Naive thymus-derived CD8-positive, alpha-beta T cell (primary cell): Measurements from ENCODE around the gene M1AP. TPM values are rescaled to one million over a fixed set of nuclear protein-coding genes. Genes with fewer than 3 reads are reported as not detected.
A peak's percentile ranks its signal among the peaks of the same experiment; 100 is the strongest.
"Not testable (repeated sequence)": the region's sequence is repeated elsewhere in the genome, so short reads cannot be mapped to it uniquely, and the experiment has no call there.

Experiments used
- ATAC-seq, 2 donors: fragments of 150-1000 bp; cut with Tn5 transposase in 1 of 2; sonication (Bioruptor Pico), chemical (Tn5 transposase) in 1 of 2; 1 replicate in 1 of 2; 2 replicates in 1 of 2; pipeline ENCODE4 v1.10.0; 2021; ENCODE audit warnings: mild to moderate bottlenecking in 2 of 2, moderate library complexity in 2 of 2
- POLR2A ChIA-PET: fragments of 350-600 bp; sonication (Branson Sonifier 250); formaldehyde crosslinking; loops from one replicate; lab custom pipeline; 2021; ENCODE audit warnings: antibody characterized with exemption; lab: Charles Lee
- DNase-seq, 10 donors: peaks; one replicate each; pipeline versions ENCODE4 v3.0.0 to v3.0.0-alpha.2; 2020 to 2022
- H3K27ac Mint-ChIP-seq, 10 donors: one replicate each; pipeline ENCODE4 v1.8.0; 2020 to 2022; ENCODE audit warnings: mild to moderate bottlenecking in 10 of 10, mixed read lengths in 10 of 10, moderate library complexity in 4 of 10, inconsistent platforms in 1 of 10
- H3K27me3 Mint-ChIP-seq, 5 donors: one replicate each; pipeline ENCODE4 v1.8.0; 2021 to 2022; ENCODE audit warnings: mixed read lengths in 5 of 5
- H3K36me3 Mint-ChIP-seq, 3 donors: one replicate each; pipeline ENCODE4 v1.8.0; 2020 to 2022; ENCODE audit warnings: mixed read lengths in 3 of 3, mild to moderate bottlenecking in 2 of 3, inconsistent platforms in 1 of 3
- H3K4me1 Mint-ChIP-seq, 4 donors: one replicate each; pipeline ENCODE4 v1.8.0; 2021 to 2022; ENCODE audit warnings: mixed read lengths in 4 of 4
- H3K4me3 Mint-ChIP-seq, 10 donors: one replicate each; pipeline ENCODE4 v1.8.0; 2020 to 2022; ENCODE audit warnings: mild to moderate bottlenecking in 10 of 10, mixed read lengths in 10 of 10, moderate library complexity in 6 of 10, inconsistent platforms in 1 of 10
- H3K9me3 Mint-ChIP-seq, 9 donors: one replicate each; pipeline ENCODE4 v1.8.0; 2020 to 2022; ENCODE audit warnings: mixed read lengths in 9 of 9, mild to moderate bottlenecking in 3 of 9, inconsistent platforms in 1 of 9, moderate library complexity in 1 of 9
- polyA plus RNA-seq, 3 donors: library from polyadenylated mRNA; unstranded; fragments of 300-500 nt; fragmentation: Illumina TruSeq; gene quantifications; one replicate each; pipeline ENCODE4 v1.2.3, GENCODE V29; 2021
- total RNA-seq, 8 experiments: library from RNA in 2 of 8; stranded (reverse) in 2 of 8; gene quantifications; one replicate each; pipeline ENCODE4 v1.2.3 and lab custom pipeline; 2021 to 2026

Gene M1AP
- total and polyA plus RNA-seq, 5 experiments from 2014 or later, result 0.10 TPM; not detected in 4

- H3K27ac Mint-ChIP-seq, result no peak overlapping the region
- peaks cover 7 to 29% (median 25%) of the 10 kb centered on the region in 5 donors for H3K27me3 Mint-ChIP-seq
- H3K36me3 Mint-ChIP-seq, result no peaks in the 10 kb centered on the region
- peaks cover 0 to 6% (median 0%) of the 10 kb centered on the region in 4 donors for H3K4me1 Mint-ChIP-seq
- H3K4me3 Mint-ChIP-seq, result no peak overlapping the region
- POLR2A ChIA-PET, result no interaction called here
- no peak for DNase-seq
- no peaks in the 10 kb centered on the region for H3K9me3 Mint-ChIP-seq
- no peak for ATAC-seq
Measured at GRCh38 chr2:74567881-74568280, 80.2 kb downstream of the M1AP start.

- Mint-ChIP-seq H3K9me3 (no peaks in the 10 kb centered on the region), H3K27me3 (peaks cover 13 to 39% (median 36%) of the 10 kb centered on the region in 5 donors), H3K27ac (no peak overlapping the region), H3K4me1 (peaks cover 0 to 4% (median 0%) of the 10 kb centered on the region in 4 donors), H3K36me3 (no peaks in the 10 kb centered on the region), H3K4me3 (no peak overlapping the region)
- ATAC-seq, result no peak
- no peak for DNase-seq
- POLR2A ChIA-PET, result interaction anchor here (0.8 kb wide), 1 partner anchor 11 kb away, joined by 3 read pairs; no protein-coding TSS in a partner anchor
Measured at GRCh38 chr2:74566754-74567085, 81.4 kb downstream of the M1AP start.

GRCh38 chr2:74566076-74566753 is 81.9 kb downstream of the M1AP start:
- no peaks in the 10 kb centered on the region for H3K9me3 Mint-ChIP-seq
- peaks cover 0 to 4% (median 0%) of the 10 kb centered on the region in 4 donors for H3K4me1 Mint-ChIP-seq
- no peak overlapping the region for H3K4me3 Mint-ChIP-seq
- no peaks in the 10 kb centered on the region for H3K36me3 Mint-ChIP-seq
- no peak for DNase-seq
- ATAC-seq, result no peak
- peak overlapping the region in 1 of 10 donors; percentile 10 for H3K27ac Mint-ChIP-seq
- H3K27me3 Mint-ChIP-seq, result peaks cover 14 to 44% (median 41%) of the 10 kb centered on the region in 5 donors
- POLR2A ChIA-PET, result no interaction called here

GRCh38 chr2:74564222-74564621 is 83.9 kb downstream of the M1AP start:
- peaks cover 0 to 4% (median 2%) of the 10 kb centered on the region in 4 donors for H3K4me1 Mint-ChIP-seq
- no peak for ATAC-seq
- no peak overlapping the region for H3K4me3 Mint-ChIP-seq
- no peak overlapping the region for H3K27ac Mint-ChIP-seq
- H3K9me3 Mint-ChIP-seq, result no peaks in the 10 kb centered on the region
- POLR2A ChIA-PET, result no interaction called here
- no peaks in the 10 kb centered on the region for H3K36me3 Mint-ChIP-seq
- H3K27me3 Mint-ChIP-seq, result peaks cover 17 to 55% (median 52%) of the 10 kb centered on the region in 5 donors
- DNase-seq, result no peak

- no peak overlapping the region for H3K4me3 Mint-ChIP-seq
- H3K9me3 Mint-ChIP-seq, result no peaks in the 10 kb centered on the region
- peaks cover 12 to 45% (median 44%) of the 10 kb centered on the region in 5 donors for H3K27me3 Mint-ChIP-seq
- no peak for DNase-seq
- peaks cover under 1 to 4% (median 2%) of the 10 kb centered on the region in 4 donors for H3K4me1 Mint-ChIP-seq
- H3K27ac Mint-ChIP-seq, result peak overlapping the region in 2 of 10 donors; percentile 1 to 31
- no peak for ATAC-seq
- POLR2A ChIA-PET, result no interaction called here
- H3K36me3 Mint-ChIP-seq, result no peaks in the 10 kb centered on the region
Measured at GRCh38 chr2:74562126-74562775, 85.9 kb downstream of the M1AP start.

- H3K9me3 Mint-ChIP-seq, H3K27ac Mint-ChIP-seq, H3K4me1 Mint-ChIP-seq, ATAC-seq, DNase-seq, POLR2A ChIA-PET, H3K4me3 Mint-ChIP-seq, H3K36me3 Mint-ChIP-seq: not testable (repeated sequence)
- H3K27me3 Mint-ChIP-seq, result peaks cover 10 to 45% (median 40%) of the 10 kb centered on the region in 5 donors
Measured at GRCh38 chr2:74561022-74561421, 87.1 kb downstream of the M1AP start.

- DNase-seq, result no peak
- POLR2A ChIA-PET, result no interaction called here
Measured at GRCh38 chr2:74560591-74560990, 87.5 kb downstream of the M1AP start.

GRCh38 chr2:74559912-74560311 is 88.2 kb downstream of the M1AP start:
- H3K4me3 Mint-ChIP-seq, result no peak overlapping the region
- DNase-seq (no peak), ATAC-seq (no peak)
- no peaks in the 10 kb centered on the region for H3K9me3 Mint-ChIP-seq
- H3K27ac Mint-ChIP-seq, result no peak overlapping the region
- H3K36me3 Mint-ChIP-seq, result no peaks in the 10 kb centered on the region
- POLR2A ChIA-PET, result no interaction called here
- H3K4me1 Mint-ChIP-seq, result peaks cover 7 to 17% (median 16%) of the 10 kb centered on the region in 4 donors
- H3K27me3 Mint-ChIP-seq, result peaks cover 10 to 45% (median 36%) of the 10 kb centered on the region in 5 donors

More at GRCh38 chr2:74560591-74560990, 87.5 kb downstream of the M1AP start:
- no peak overlapping the region for H3K4me3 Mint-ChIP-seq
- no peak for ATAC-seq
- peaks cover 10 to 45% (median 37%) of the 10 kb centered on the region in 5 donors for H3K27me3 Mint-ChIP-seq
- no peak overlapping the region for H3K27ac Mint-ChIP-seq
- H3K4me1 Mint-ChIP-seq, result peaks cover 5 to 11% (median 10%) of the 10 kb centered on the region in 4 donors
- no peaks in the 10 kb centered on the region for H3K36me3 Mint-ChIP-seq
- no peaks in the 10 kb centered on the region for H3K9me3 Mint-ChIP-seq

GRCh38 chr2:74558284-74559230 is 89.6 kb downstream of the M1AP start:
- ATAC-seq (no peak), DNase-seq (no peak)
- Mint-ChIP-seq H3K4me1 (peaks cover 9 to 20% (median 18%) of the 10 kb centered on the region in 4 donors), H3K36me3 (no peaks in the 10 kb centered on the region), H3K27me3 (peaks cover 10 to 36% (median 27%) of the 10 kb centered on the region in 5 donors), H3K4me3 (no peak overlapping the region), H3K9me3 (no peaks in the 10 kb centered on the region), H3K27ac (peak overlapping the region in 2 of 10 donors; percentile 19 to 26)
- POLR2A ChIA-PET, result no interaction called here

- Mint-ChIP-seq H3K4me1 (peaks cover 13 to 24% (median 19%) of the 10 kb centered on the region in 4 donors), H3K27ac (peak overlapping the region in 2 of 10 donors; percentile 71 to 72), H3K9me3 (no peaks in the 10 kb centered on the region), H3K4me3 (peak overlapping the region in 3 of 10 donors; percentile 32 to 98 (median 97)), H3K27me3 (peaks cover 6 to 33% (median 22%) of the 10 kb centered on the region in 5 donors), H3K36me3 (no peaks in the 10 kb centered on the region)
- no peak for ATAC-seq
- DNase-seq, result no peak
- POLR2A ChIA-PET, result no interaction called here
Measured at GRCh38 chr2:74556831-74557370, 91.2 kb downstream of the M1AP start.

GRCh38 chr2:74556159-74556558 is 92.0 kb downstream of the M1AP start:
- no peak for ATAC-seq
- peak overlapping the region in 4 of 10 donors; percentile 46 to 71 (median 54) for H3K27ac Mint-ChIP-seq
- DNase-seq, result no peak
- H3K36me3 Mint-ChIP-seq, result no peaks in the 10 kb centered on the region
- peaks cover 9 to 33% (median 21%) of the 10 kb centered on the region in 5 donors for H3K27me3 Mint-ChIP-seq
- POLR2A ChIA-PET, result interaction anchor here (1.1 to 1.3 kb wide), 3 partner anchors 11 to 74 kb away, joined by 3 to 4 read pairs (median 3); partner anchors contain the start of genes CCDC142, PCGF1 and TTC31
- peak overlapping the region; percentile 27 to 98 (median 90) for H3K4me3 Mint-ChIP-seq
- no peaks in the 10 kb centered on the region for H3K9me3 Mint-ChIP-seq
- H3K4me1 Mint-ChIP-seq, result peaks cover 13 to 24% (median 19%) of the 10 kb centered on the region in 4 donors

- Mint-ChIP-seq H3K27me3 (peaks cover 9 to 33% (median 22%) of the 10 kb centered on the region in 5 donors), H3K4me3 (peak overlapping the region; percentile 82 to 98 (median 92)), H3K27ac (peak overlapping the region in 8 of 10 donors; percentile 71 to 95 (median 89)), H3K36me3 (no peaks in the 10 kb centered on the region), H3K9me3 (no peaks in the 10 kb centered on the region), H3K4me1 (peaks cover 13 to 24% (median 19%) of the 10 kb centered on the region in 4 donors)
- ATAC-seq (no peak), DNase-seq (no peak)
- POLR2A ChIA-PET, result interaction anchor here (0.6 to 1.3 kb wide), 6 partner anchors 12 to 73 kb away, joined by 3 to 4 read pairs (median 3); partner anchors contain the start of genes AUP1, CCDC142, HTRA2 and PCGF1
Measured at GRCh38 chr2:74555610-74556103, 92.5 kb downstream of the M1AP start.
